Raji (cell line): ENCODE results near the gene PTRH1.

Experiments
- POLR2A ChIP-seq: IDR thresholded peaks from 2 replicates; pipeline ENCODE4 v1.6.1; 2011; ENCODE audit warnings: low read depth, low read length, control low read depth; ENCODE audit not compliant: insufficient read depth

The PTRH1 gene

GRCh38 chr9:127715470-127716337 lies at the start of gene PTRH1, which contains the start of gene TTC16:
TSS of gene PTRH1 (minus strand) at chr9:127715663. CDS start at chr9:127715639, 24 bp downstream.
TSS of gene TTC16 (plus strand) at chr9:127716079. CDS start at chr9:127716146, 67 bp downstream.
- peak; percentile 51 for TF ChIP-seq POLR2A

DNA sequence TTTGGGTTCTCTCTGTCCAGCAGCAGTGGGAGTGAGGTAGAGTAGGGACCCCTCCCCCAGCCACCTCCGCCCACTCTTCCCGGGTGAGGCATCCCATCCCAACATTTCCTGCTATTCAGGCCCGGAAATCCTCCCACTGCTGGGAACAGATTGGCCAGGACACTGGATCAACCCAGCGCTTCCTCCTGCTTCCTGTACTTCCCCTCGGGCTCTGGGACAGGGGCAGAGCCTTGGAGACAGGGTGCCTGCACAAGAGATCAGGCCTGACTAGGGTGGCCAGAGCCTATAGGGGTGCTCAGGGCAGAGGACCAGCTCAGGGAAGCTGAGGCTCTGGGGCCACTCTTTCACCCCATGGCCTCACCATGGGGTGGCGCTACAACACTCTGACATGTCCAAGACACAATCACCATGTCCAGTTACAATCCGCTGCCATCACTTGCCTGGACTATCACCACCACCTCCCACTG lies 48.5 kb upstream of the PTRH1 start:
- TF ChIP-seq POLR2A, result no peak

GRCh38 chr9:127762111-127762676 lies 46.7 kb upstream of the PTRH1 start:
- TF ChIP-seq POLR2A, result no peak

GRCh38 chr9:127761491-127761956 lies 46.1 kb upstream of the PTRH1 start:
- TF ChIP-seq POLR2A, result no peak

DNA sequence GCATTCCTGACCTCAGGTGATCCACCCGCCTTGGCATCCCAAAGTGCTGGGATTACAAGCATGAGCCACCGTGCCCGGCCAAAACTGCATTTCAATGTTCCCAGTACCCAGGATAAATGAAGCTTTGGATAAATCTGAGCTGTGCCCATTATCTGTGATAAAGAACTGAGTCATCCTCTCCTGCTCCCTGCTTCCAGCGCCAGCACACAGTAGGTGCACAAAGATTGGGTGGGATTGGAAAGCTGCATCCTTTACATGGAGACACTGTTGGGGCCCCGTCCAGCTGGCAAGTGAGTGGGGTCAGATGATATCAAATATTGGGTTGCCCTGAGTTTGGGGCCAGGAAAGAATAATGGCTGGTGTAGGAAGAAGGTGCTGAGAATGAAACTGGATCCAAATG lies 45.6 kb upstream of the PTRH1 start:
- TF ChIP-seq POLR2A, result no peak

DNA sequence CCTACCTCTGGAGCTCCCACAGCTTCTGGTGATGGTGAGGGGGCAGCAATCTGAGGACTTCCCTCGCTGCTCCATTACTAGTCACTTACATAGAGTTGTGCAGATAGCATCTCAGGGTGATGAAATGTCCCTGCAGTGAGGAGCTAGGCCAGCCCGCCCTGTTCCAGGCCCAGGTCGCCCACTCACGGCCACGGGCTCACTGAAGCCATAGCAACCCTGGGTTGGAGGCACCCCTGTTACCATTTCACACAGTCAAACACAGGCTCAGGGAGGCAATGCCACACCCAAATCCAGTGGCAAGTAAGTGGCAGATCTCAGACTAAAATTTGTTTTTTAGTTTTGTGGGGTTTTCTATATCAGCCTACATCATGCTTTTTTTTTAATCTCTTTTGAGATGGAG lies 43.4 kb upstream of the PTRH1 start:
- no peak for TF ChIP-seq POLR2A

DNA sequence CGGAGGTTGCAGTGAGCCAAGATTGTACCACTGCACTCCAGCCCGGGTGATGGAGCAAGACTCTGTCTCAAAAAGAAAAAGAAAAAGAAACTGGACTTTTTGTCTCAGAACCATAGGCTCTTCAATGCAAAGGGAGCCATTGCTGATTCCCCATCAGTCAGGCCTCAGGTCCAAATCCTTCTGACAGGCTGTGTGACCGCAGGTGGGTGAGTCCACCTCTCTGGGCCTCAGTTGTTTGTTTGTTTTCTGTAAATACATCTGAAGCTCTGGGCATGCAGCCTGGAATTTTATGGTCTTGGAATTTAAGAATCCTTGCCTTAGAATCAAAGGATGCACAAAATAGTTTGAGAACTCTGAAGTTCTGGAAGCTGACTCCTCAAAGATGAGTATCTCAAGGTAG lies 40.8 kb upstream of the PTRH1 start:
- TF ChIP-seq POLR2A, result no peak

- TF ChIP-seq POLR2A, result no peak
These were observed 39.9 kb upstream of the PTRH1 start for GRCh38 chr9:127755061-127756060.

DNA sequence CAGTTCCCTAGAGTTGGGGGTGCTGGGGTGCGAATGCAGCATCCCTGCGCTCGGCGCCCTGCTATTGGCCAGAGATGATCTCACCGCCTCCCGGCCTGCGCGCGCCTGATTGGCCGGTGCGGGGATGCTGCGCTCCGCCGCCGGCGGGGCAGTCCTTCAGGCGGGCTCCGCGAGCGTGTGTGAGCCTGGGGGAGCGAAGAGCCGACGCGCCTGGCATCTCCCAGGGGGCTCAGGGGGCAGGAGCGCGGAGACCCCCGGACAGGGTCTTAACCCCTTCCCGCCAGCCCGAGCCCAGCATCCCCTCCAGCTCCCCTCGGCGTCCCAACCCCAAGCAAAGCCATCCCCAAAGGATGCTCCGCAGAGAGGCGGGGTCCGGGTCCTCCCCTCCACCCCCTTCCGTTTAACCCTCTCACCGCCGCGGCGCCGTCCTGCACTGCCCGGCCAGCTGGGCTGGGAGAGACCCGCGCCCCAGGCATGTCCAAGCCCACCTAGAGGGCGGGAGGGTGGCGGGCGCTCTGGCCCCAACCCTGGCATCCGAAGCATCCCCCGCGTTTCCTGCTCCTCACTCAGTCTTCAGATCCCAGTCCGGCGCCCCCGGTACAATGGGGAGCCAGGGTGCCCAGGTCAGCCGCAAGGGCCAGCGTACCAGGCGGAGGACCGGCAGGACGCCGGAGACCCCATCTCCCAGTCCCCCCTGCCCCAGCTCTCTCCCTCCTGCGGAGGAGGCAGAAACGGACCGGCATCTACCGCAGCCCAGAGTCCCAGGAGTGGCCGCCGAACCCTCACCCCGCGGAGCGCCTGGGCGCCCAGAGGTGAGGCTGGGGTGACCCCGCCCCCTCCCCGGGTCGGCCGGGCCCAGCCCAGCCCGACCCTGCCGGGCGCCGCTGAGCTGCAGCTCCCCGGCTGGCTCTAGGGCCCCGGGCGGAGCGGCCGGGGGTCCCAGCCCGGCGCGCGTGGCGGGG lies 38.9 kb upstream of the PTRH1 start:
- TF ChIP-seq POLR2A, result no peak

DNA sequence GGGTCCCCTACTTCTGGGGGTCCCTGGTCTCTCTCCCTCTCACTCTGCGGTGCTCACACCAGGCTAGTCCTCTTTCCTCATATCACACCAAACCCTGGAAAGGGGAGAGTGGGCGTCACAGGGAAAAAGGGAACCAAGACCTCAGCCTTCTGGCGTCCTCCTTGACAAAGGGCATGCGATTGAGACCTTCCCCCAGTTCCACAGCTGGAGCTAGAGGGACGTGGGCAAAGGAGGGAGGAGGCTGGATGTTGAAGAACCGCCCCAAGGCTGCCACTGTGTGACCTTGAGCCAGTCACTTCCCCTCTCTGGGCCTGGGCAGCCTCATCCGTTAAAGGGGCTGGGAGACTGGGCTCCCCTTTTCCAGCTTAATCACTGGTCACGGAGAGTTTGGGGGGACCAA lies 38.2 kb upstream of the PTRH1 start:
- TF ChIP-seq POLR2A, result no peak

DNA sequence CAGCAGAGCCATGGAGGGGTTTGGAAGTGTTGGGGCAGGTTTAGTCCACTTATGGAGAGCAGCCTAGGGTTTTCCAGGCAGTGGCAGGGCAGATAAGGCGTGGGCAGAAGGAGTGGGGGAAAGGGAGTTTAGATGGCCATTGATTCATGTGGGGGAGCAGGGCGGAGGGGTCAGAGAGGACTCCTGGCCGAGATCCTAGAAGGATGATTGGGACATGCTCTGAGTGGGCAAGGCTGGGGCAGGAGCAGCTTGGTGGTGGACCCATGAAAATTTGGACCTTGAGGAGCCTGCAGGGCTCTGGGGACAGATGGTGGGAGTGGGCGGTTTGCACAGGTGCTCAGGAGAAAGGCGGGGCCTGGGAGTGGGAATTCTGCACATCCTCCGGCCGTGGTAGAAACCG lies 37.7 kb upstream of the PTRH1 start:
- no peak for TF ChIP-seq POLR2A

- no peak for TF ChIP-seq POLR2A
These were observed 36.0 kb upstream of the PTRH1 start for GRCh38 chr9:127751269-127752054.
